K562 (cell line): ENCODE measurements around the gene FGF16. TPM values are rescaled to one million over a fixed set of nuclear protein-coding genes. Genes with fewer than 3 reads are reported as not detected.

Source experiments
- ATAC-seq: fragments of 200-7000 bp; cut with Tn5 transposase; 3 replicates; pipeline ENCODE4 v1.9.1; 2020; ENCODE audit warnings: moderate library complexity
- BruUV-seq: library from RNA; stranded (reverse); fragments of 400-500 nt; replicated peaks from 2 replicates; lab custom pipeline; 2021; lab: Mats Ljungman, UMichigan
- CTCF ChIA-PET: fragments of 300-600 bp; formaldehyde crosslinking; extraction: SDS; loops from one replicate; lab custom pipeline; 2021; ENCODE audit warnings: low intra/inter-chr PET ratio; lab: Yijun Ruan, JAX
- POLR2A ChIA-PET: fragments of 300-600, 350-650 bp; sonication (Branson Sonifier 250); formaldehyde crosslinking; extraction: SDS; loops from one replicate; lab custom pipeline; 2021; ENCODE audit warnings: antibody characterized with exemption, inconsistent platforms; lab: Yijun Ruan, JAX
- DNase-seq, 4 experiments: peaks; one replicate each; pipeline versions ENCODE4 v3.0.0 to v3.0.0-alpha.2; 2011 to 2018; ENCODE audit warnings: low spot score in 3 of 4, mixed read lengths in 3 of 4; ENCODE audit errors: extremely low read depth in 1 of 4
- FAIRE-seq: peaks from 2 replicates; lab custom pipeline; 2011; peaks lifted over from hg19 to GRCh38; lab: Jason Lieb, UNC
- H2AFZ ChIP-seq: 2 replicates; pipeline ENCODE4 v1.6.0; 2011; ENCODE audit warnings: low read depth, low read length, control low read depth, inconsistent platforms
- H3K27ac ChIP-seq: fragments of 200-600 bp; 3 replicates; pipeline ENCODE4 v1.8.0; 2011; ENCODE audit warnings: low read depth, mild to moderate bottlenecking, control low read depth, inconsistent platforms, low read length, moderate library complexity, mixed read lengths; ENCODE audit errors: extremely low read depth
- H3K27me3 ChIP-seq, 2 experiments: fragments of 300-600 bp in 1 of 2; 2 replicates in 1 of 2; 3 replicates in 1 of 2; pipeline versions ENCODE4 v1.6.0 to v1.8.0; 2011; ENCODE audit warnings: inconsistent platforms in 2 of 2, low read length in 2 of 2, mild to moderate bottlenecking in 1 of 2, mixed read lengths in 1 of 2, moderate library complexity in 1 of 2; ENCODE audit not compliant: control insufficient read depth in 2 of 2, insufficient read depth in 2 of 2
- H3K36me3 ChIP-seq: fragments of 300-600 bp; 3 replicates; pipeline ENCODE4 v1.8.0; 2011; ENCODE audit warnings: mild to moderate bottlenecking, low read length, inconsistent platforms; ENCODE audit not compliant: control insufficient read depth, insufficient read depth
- H3K4me1 ChIP-seq, 2 experiments: fragments of 200-600 bp in 1 of 2; replicated peaks in 1 of 2; 2 replicates in 1 of 2; 3 replicates in 1 of 2; pipeline versions ENCODE4 v1.5.1 to v1.8.0; 2011; ENCODE audit warnings: inconsistent platforms in 2 of 2, low read length in 2 of 2, mild to moderate bottlenecking in 1 of 2, mixed read lengths in 1 of 2, moderate library complexity in 1 of 2; ENCODE audit not compliant: control insufficient read depth in 2 of 2, insufficient read depth in 2 of 2
- H3K4me2 ChIP-seq: 2 replicates; pipeline ENCODE4 v1.6.1; 2011; ENCODE audit warnings: low read length, control low read depth, inconsistent platforms, mixed read lengths; ENCODE audit not compliant: insufficient read depth
- H3K4me3 ChIP-seq: fragments of 200-600 bp; sonication (generic), shearing (Covaris generic); 2 replicates; pipeline ENCODE4 v1.5.1; 2016; ENCODE audit warnings: control low read depth, inconsistent platforms
- H3K79me2 ChIP-seq: fragments of 200-600 bp; 3 replicates; pipeline ENCODE4 v1.8.0; 2011; ENCODE audit warnings: low read length, inconsistent platforms; ENCODE audit not compliant: control insufficient read depth, insufficient read depth
- H3K9ac ChIP-seq, 2 experiments: 2 replicates each; pipeline versions ENCODE4 v1.6.0 to v1.6.1; 2011; ENCODE audit warnings: low read depth in 2 of 2, low read length in 2 of 2, control low read depth in 1 of 2, inconsistent platforms in 1 of 2, mild to moderate bottlenecking in 1 of 2, mixed read lengths in 1 of 2; ENCODE audit not compliant: insufficient read depth in 1 of 2
- H3K9me1 ChIP-seq: one replicate; pipeline ENCODE4 v1.6.0; 2011; ENCODE audit warnings: inconsistent platforms, mild to moderate bottlenecking, low read length, moderate library complexity; ENCODE audit not compliant: control insufficient read depth, insufficient read depth
- H3K9me3 ChIP-seq: replicated peaks from 2 replicates; pipeline ENCODE4 v1.5.1; 2011; ENCODE audit warnings: low read depth, low read length, inconsistent platforms; ENCODE audit not compliant: control insufficient read depth, insufficient read depth
- H4K20me1 ChIP-seq: replicated peaks from 2 replicates; pipeline ENCODE4 v1.6.1; 2011; ENCODE audit warnings: low read length, inconsistent platforms, mixed read lengths; ENCODE audit not compliant: control insufficient read depth, insufficient read depth
- EZH2 ChIP-seq: IDR thresholded peaks from 2 replicates; pipeline ENCODE4 v1.6.1; 2012; ENCODE audit warnings: low read depth, mild to moderate bottlenecking, inconsistent platforms, low read length, borderline replicate concordance
- FOSL1 ChIP-seq: fragments of 200-800 bp; sonication (Bioruptor generic); conservative IDR thresholded peaks from 2 replicates; pipeline ENCODE4 v1.6.1; 2016; ENCODE audit warnings: missing genetic modification characterization, missing compliant biosample characterization
- KLF1 ChIP-seq: fragments of 450-650 bp; IDR thresholded peaks from 2 replicates; pipeline ENCODE4 v1.6.1; 2016; ENCODE audit warnings: missing genetic modification characterization, missing compliant biosample characterization
- NFE2L1 ChIP-seq: fragments of 450-650 bp; IDR thresholded peaks from 2 replicates; pipeline ENCODE4 v1.6.1; 2016; ENCODE audit warnings: missing genetic modification characterization, low read depth, mild to moderate bottlenecking, missing compliant biosample characterization, moderate library complexity, borderline replicate concordance
- TCF7 ChIP-seq: sonication (generic); IDR thresholded peaks from 2 replicates; pipeline ENCODE4 v1.6.1; 2016; ENCODE audit warnings: antibody characterized with exemption, borderline replicate concordance
- U2AF1 ChIP-seq: fragments of 200-400 bp; formaldehyde crosslinking; optimal IDR thresholded peaks from 2 replicates; pipeline ENCODE3; 2017; ENCODE audit warnings: mild to moderate bottlenecking, low read depth, low read length, moderate library complexity
- ZBTB1 ChIP-seq: sonication (generic); formaldehyde crosslinking; IDR thresholded peaks from 2 replicates; pipeline ENCODE4 v1.8.1; 2023; ENCODE audit warnings: missing genetic modification reagents, low read depth, mild to moderate bottlenecking, borderline replicate concordance
- ZNF778 ChIP-seq: fragments of 450-650 bp; formaldehyde crosslinking; IDR thresholded peaks from 2 replicates; pipeline ENCODE4 v1.4.0; 2020; ENCODE audit warnings: mild to moderate bottlenecking, moderate library complexity
- WGBS: fragments of 100-300 bp; shearing (Covaris generic); methylation state at CpG from one replicate; pipeline ENCODE4 v1.1.6; 2016; ENCODE audit warnings: low coverage, mixed read lengths; ENCODE audit not compliant: insufficient coverage; ENCODE audit errors: missing lambda C conversion rate; 5-methylcytosine and 5-hydroxymethylcytosine counted together
- in situ Hi-C: fragments of 300-500 bp; cut with MboI; formaldehyde crosslinking; loops from 4 replicates; pipeline ENCODE4 v1.15.0; 2018; ENCODE audit warnings: inconsistent platforms, mixed read lengths
- intact Hi-C: fragments of 100-400 bp; cut with micrococcal nuclease; formaldehyde crosslinking; loops from 2 replicates; pipeline ENCODE4 v1.14.2; 2022
- polyA plus RNA-seq, 8 experiments: library from polyadenylated mRNA; depleted of rRNA in 4 of 8; stranded (reverse) in 5 of 8; unstranded in 3 of 8; fragments of >200 nt; fragmentation: Nextera tagmentation in 2 of 8; fragmentation: Illumina TruSeq in 1 of 8; extraction: Ambion mirVana in 2 of 8; extraction: Trizol in 1 of 8; gene quantifications; 2 replicates each; pipeline versions ENCODE4 v1.2.1 to v1.2.3, GENCODE V29; 2011 to 2014; ENCODE audit warnings: inconsistent platforms in 1 of 8, missing spikeins in 1 of 8
- total RNA-seq, 7 experiments: library from RNA; depleted of rRNA in 6 of 7; stranded (reverse); fragments of >200 nt in 6 of 7; fragmentation: Illumina TruSeq in 2 of 7; extraction: Trizol in 2 of 7; gene quantifications; 2 replicates each; pipeline versions ENCODE4 v1.2.1 to v1.2.3, GENCODE V29; 2011 to 2021; ENCODE audit warnings: low replicate concordance in 1 of 7
- TF ChIP-seq, protein P1 (sequence below): fragments of 450-650 bp; IDR thresholded peaks from 2 replicates; pipeline ENCODE4 v1.6.1; 2016; ENCODE audit warnings: borderline replicate concordance

Gene FGF16
- total and polyA plus RNA-seq, 9 of the 15 experiments (the other 6 are each of a cell fraction or from before 2014, with no cell fraction given), result not detected

- Histone ChIP-seq H2AFZ (no peak overlapping the region), H3K79me2 (no peaks in the 10 kb centered on the region), H3K9ac (no peak overlapping the region), H3K4me1 (no peaks in the 10 kb centered on the region), H3K27me3 (0 out of 5 replicates have a peak, but pooled peaks cover 0 to 4% of the 10 kb centered on the region in 2 experiments), H3K27ac (no peak overlapping the region), H3K4me2 (no peak overlapping the region), H3K9me3 (no peaks in the 10 kb centered on the region), H3K4me3 (no peak overlapping the region), H4K20me1 (no peaks in the 10 kb centered on the region), H3K36me3 (no peaks in the 10 kb centered on the region), H3K9me1 (no peaks in the 10 kb centered on the region)
- intact Hi-C loops, result no loop called here
- POLR2A ChIA-PET, result no interaction called here
- CTCF ChIA-PET, result no interaction called here
- in situ Hi-C loops, result no loop called here
- BruUV-seq, result no TSS peak
- ATAC-seq (no peak), FAIRE-seq (no peak), DNase-seq (no peak)
- TF ChIP-seq NFE2L1 (no peak), ZNF778 (CRISPR knock-in tag) (no peak), ZBTB1 (CRISPR knock-in tag) (no peak), U2AF1 (no peak), KLF1 (tag) (no peak), EZH2 (no peak), TCF7 (no peak), FOSL1 (tag) (no peak)
- TF ChIP-seq, protein P1, sequence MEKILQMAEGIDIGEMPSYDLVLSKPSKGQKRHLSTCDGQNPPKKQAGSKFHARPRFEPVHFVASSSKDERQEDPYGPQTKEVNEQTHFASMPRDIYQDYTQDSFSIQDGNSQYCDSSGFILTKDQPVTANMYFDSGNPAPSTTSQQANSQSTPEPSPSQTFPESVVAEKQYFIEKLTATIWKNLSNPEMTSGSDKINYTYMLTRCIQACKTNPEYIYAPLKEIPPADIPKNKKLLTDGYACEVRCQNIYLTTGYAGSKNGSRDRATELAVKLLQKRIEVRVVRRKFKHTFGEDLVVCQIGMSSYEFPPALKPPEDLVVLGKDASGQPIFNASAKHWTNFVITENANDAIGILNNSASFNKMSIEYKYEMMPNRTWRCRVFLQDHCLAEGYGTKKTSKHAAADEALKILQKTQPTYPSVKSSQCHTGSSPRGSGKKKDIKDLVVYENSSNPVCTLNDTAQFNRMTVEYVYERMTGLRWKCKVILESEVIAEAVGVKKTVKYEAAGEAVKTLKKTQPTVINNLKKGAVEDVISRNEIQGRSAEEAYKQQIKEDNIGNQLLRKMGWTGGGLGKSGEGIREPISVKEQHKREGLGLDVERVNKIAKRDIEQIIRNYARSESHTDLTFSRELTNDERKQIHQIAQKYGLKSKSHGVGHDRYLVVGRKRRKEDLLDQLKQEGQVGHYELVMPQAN, result no peak
- 6% methylated on average over 2 of the region's 4 CpGs for WGBS
These were observed 24.1 kb upstream of the FGF16 start for GRCh38 chrX:77422891-77423648.
